HG02973 (cell line): ENCODE results near the gene CYBC1.
"Not testable (repeated sequence)": the region's sequence is repeated elsewhere in the genome, so short reads cannot be mapped to it uniquely, and the experiment has no call there.

Source experiments
- ATAC-seq: cut with Tn5 transposase; IDR thresholded peaks from one replicate; pipeline ENCODE4 v1.9.1; 2021; ENCODE audit warnings: moderate library complexity; ENCODE audit not compliant: unreplicated experiment

The CYBC1 gene

DNA sequence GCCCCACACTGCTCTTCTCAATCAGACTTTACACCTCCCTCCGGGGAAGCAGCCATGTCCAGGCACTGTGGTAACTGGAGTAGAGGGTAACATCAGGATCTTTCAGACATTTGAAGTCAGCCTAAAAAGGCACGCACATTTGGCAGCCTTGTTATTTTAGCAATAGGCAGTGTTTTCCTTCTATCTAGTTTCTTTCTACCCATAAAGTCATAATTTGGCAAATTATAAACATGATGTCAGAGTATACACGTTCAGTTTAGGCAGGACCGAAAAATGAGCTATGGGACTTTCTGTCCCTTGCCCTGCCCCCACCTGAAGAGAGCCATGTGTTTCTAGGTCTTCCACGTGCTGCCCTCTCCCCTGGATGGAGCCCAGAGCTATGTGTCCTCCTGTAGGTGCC, 29.1 kb upstream of the CYBC1 start:
- no peak for ATAC-seq

DNA sequence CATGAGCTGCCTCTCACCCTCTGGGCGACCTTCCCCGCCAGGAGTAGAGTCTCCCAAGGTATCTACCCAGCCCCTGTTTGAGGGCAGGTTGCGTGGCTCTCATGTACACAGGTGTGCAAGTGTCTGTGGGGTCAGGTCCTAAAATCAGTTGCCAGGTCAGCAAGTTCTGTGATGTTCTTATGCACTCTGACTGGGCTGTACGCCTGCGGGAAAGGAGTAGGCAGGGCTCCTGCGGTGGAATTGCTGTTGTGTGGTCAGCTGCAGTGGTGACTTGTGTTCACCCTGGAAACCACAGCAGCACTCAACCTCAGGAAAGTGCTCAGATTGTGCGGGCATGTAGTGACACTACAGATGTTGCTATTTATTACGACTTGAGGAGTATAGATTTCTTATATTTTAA, 27.4 kb upstream of the CYBC1 start:
- no peak for ATAC-seq

DNA sequence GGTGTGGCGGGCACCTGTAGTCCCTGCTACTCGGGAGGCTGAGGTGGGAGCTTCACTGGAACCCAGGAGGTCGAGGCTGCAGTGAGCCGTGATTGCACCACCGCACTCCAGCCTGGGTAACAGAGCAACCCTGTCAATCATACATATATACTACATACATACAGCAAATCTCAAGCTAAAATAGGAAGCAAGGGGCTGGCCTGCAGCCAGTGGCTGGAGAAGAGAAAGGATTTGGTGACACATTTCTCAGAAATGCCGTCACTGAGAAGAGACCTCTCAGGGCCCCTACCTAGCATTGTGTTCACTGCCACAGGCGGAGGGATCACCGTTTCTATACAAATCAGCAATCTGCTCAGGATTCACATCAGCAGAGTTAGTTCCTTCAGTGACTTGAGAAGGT, 24.9 kb upstream of the CYBC1 start:
- ATAC-seq, result no peak

DNA sequence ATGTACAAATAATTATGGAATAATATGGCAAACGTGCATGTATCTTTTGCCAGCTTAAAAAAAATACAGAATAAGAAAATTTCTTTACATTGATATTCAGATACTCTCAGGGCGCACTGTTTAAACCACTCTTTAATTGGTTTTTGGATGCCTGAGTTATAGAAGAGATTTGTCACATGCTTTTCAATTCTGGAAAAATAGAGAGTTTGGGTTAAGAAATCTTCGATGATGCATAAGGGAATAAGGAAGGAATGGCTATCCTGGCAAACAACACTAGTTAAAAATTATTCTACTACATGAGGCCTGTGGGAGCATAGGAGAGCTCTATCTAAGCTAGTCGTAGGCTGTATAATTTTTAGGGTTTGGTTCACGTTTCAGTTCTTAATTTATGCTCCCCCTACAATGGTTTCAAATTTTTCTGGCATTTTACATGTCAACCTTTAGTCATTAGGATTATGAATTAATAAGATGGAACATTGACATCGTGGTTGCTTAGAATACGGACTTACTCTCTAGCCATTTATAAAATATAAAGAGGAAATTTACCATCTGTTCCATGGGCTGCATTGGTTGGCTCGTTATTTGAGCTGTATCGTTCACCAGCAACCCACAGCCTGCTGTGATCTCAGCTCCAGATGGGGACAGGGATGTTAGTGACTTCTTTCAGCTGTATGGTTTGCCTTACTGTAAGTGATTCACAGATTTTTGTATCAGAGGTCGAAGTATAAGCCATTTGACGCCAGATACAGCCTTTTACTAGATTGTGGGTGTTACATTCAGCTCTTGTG, 23.9 kb upstream of the CYBC1 start:
- ATAC-seq, result no peak

DNA sequence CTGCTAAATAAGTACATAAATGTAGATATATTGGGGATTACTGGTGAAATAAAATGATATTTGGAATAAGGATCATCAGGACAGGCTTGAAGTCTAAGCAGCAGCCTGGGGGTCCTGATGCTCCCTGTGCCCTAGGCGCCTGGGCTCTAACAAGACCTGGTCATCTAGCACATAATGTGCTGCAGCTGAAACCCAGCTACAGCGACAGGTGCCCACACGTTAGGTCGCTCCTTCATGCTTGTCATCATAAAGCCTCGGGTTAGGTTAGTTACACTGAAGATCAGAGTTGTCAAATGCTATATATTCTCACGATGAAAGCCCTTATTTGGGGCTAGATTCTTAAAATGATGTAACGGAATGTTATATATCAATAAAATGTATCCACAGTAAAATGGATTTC, 19.5 kb upstream of the CYBC1 start:
- ATAC-seq, result no peak

DNA sequence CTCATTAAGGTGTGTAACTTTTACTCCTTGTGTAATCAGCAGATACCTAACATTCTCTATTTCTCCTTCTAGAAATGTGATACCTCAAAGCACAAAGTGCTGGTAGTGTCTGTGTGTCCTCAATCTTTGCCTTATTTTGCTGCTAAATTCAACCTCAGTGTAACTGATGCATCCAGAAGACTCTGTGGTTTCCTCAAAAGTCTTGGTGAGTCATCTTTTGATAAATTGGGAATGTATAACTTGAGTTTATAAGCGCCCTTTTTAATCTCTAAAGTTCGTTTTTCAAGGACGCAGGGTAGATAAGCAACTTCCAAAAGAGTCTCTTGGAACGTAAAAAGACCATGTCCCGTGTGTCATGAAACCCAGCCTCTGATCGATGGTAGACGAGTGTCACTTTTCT, 18.1 kb upstream of the CYBC1 start:
- no peak for ATAC-seq

DNA sequence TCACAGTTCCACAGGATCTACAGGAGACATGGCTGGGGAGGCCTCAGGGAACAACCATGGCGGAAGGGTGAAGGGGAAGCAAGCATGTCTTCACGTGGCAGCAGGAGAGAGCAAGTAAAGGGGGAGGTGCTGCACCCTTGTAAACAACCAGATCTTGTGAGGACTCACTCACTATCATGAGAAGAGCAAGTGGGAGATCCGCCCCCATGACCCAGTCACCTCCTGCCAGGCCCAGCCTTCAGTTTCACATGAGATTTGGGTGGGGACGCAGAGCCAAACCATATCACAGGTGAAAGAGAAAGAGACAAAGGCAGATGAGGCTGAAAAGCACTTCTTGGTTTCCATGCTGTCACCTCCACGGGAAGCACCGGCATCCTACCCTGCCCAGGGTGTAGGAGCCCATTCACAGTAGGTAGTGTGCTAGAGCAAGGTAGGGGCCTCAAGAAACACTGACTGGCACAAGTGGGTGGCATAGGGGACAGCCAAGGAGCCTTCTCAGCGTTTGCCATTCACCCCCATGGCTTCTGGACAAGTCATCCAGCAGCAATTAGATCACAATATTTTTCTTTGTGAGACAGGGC, 14.6 kb upstream of the CYBC1 start:
- ATAC-seq, result no peak

DNA sequence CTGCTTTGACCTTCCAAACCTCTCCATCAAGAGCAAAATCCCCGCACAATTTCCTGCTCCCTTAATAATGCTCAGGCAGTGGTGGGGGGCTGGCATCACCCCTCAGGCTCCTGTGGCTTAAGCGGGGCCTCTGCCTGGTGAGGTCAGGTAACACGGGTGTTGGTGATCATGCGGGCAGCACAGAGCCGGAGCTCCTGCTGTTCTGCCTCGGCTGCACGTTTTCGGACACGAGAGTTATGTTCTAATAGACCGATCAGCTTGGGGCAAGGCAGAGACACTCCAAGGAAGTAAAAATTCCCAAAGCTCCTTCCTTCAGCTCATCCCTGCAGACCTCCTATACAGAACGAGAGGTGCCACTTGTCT, 14.0 kb upstream of the CYBC1 start:
- ATAC-seq, result no peak

DNA sequence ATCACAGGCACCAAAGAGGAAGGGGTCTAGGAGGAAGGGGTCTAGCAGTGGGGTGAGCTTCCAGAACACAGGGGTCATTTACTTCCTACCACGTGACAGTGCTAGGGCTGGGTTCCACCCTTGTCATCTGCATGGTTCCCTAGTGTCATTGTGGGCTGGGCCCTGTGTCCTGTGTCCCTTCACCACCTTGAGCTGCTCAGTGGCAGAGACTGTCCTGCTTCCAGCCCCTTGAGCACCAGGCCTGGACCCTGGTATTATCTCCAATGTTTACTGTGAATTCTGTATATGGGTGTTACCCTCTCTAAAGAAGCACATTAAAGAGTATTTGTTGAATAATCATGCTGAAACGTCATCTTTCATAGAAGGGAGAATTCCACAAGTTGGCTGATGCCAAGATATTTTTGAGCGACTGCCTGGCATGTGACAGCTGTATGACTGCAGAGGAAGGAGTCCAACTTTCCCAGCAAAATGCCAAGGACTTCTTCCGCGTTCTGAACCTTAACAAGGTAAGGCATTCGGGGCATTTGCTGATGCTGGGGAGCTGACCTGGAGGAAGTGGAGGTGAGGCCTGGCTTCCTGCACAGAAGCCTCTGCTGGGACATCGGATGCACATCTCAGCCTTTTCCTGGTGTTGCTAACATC, 13.5 kb upstream of the CYBC1 start:
- ATAC-seq, result no peak

DNA sequence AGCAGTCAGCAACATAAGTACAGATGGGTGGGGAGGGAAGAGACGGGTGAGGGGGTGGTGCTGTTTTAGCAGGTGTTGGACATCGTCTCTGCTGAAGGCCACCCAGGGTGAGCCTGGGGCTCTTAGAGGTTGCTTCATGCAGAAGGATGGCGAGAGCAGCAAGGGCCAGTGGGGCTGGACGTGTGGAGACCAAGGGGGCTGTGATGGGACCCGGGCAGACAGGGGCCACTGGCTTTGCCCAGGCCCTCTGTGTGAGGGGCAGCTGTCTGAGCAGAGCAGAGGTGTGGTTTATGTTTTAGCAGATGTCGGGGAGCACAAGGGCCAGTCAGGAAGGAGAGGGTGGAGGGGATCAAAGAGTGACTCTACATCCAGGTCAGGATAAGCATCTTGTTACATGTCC, 12.8 kb upstream of the CYBC1 start:
- ATAC-seq, result no peak

DNA sequence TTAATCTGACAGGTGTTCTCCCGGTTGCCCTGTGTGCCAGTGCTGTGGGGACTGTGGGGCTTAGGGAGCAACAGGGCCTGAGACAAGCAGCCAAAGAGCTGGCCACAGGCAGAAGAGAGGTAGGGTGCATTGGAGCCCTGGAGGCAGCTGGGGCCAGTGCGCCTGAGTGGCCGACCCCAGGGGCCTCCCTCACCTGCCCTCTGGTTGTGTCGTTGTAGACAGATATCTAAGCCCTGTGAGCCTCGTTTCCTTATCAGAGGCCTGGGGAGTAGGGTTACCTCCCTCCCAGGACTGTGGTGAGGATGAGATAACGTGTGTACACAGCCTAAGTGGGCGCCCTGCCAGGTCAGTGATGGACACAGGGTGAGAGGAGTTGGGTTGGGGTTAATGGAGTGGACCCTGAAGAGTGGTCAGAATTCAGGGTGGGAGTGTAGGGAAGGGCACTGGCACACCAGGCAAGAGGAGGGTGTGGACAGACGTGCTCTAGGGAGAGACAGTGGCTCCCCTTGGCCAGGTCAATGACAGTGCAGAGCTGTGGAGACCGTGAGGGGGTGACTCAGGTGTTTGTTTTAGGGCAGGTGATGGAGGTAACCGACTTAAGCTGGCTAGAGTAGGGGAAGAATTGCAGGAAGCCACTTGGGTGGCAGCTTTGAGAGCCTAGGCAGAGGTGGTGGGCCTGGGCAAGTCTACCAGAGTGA, 11.4 kb upstream of the CYBC1 start:
- ATAC-seq, result no peak

DNA sequence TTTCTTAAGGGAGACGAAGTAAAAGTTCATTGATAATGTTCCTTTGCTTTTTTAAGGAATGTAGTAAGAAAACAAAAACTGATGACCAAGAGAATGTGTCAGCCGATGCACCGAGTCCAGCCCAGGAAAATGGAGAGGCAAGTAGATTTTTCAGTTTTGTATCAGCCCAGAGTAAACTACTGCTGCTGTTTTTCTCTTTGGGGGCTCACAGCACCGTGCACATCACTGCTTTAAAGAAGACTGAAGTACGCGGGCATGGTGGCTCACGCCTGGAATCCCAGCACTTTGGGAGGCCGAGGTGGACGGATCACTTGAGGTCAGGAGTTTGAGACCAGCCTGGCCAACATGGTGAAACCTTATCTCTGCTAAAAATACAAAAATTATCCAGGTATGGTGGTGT, 9.4 kb upstream of the CYBC1 start:
- ATAC-seq, result not testable (repeated sequence)

DNA sequence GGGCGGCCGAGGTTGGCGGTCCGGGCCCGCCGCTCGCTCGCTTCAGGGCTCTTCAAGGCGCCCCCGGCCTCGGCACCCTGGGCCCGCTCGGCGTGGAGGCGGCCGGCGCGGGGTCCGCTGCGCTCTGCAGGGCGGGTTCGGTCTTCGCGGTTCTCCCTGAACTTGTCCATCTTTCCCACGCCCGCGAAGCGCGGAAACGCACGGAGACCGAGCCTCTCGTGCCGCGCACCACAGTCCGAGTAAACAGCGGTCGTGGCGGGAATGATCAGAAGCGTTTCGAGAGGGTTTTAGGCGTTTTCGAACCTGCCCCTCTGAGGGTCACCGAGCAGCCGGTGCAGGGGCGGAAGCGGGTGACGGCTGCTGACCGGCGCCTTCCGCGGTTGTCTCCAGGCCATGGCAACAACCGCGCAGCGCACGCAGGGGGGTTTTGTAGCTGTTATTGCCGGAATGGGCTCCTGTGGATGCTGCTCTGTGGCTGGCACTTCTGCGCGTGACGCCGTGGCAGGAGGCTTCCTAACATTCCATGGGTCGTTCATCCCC, 8.4 kb upstream of the CYBC1 start:
- peak; percentile 1 for ATAC-seq

DNA sequence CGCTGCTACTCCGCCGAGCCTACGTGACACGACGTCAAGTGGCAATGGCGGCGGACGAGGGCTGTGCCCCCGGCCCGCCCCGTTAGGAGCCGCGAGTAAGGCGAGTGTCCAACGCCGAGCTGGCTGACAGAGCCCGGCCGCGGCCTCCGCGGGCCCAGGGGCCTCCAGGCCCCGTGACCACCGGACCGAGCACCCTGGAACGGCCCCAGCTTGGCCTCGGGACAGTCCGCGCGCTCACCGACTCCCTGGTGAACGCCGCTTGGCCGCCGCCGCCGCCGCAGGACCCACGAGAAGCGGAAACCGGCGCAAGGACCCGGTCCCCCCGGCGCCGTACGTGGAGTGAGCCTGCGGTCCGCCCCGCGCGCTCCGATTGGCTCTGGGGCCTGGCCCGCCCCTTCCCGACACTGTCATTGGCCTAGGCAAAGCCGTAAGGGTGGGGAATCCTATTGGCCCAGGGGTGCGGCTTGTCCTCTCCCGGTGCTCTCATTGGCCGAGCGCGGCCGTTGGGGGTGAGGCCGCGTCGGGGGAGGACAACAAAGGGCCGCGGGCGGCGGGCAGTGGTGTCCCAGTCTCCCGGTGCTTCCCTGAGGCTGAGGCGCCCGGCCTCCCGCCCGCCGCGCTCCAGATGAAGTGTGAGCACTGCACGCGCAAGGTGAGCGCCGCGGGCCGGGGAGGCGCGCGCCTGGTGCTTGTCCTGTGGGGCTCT, 7.8 kb upstream of the CYBC1 start, which contains the start of gene NARF:
Gene NARF, plus strand, starts transcription at position 563 of the 706 bp plus-strand sequence. Its CDS starts 63 bp downstream, at position 626.
- peak; percentile 91 for ATAC-seq

DNA sequence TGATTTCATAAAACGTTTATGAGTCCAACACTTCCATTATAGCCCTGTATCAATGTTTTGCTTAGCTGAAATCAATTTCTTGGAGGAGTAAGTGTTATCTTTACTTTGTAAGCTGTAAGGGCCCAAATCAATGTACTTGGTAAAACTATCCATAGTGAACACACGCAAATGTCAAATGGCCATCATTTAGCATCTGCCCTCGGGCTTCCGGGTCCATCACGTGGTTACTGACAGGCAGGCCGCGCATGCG, 7.3 kb upstream of the CYBC1 start:
- ATAC-seq, result no peak

DNA sequence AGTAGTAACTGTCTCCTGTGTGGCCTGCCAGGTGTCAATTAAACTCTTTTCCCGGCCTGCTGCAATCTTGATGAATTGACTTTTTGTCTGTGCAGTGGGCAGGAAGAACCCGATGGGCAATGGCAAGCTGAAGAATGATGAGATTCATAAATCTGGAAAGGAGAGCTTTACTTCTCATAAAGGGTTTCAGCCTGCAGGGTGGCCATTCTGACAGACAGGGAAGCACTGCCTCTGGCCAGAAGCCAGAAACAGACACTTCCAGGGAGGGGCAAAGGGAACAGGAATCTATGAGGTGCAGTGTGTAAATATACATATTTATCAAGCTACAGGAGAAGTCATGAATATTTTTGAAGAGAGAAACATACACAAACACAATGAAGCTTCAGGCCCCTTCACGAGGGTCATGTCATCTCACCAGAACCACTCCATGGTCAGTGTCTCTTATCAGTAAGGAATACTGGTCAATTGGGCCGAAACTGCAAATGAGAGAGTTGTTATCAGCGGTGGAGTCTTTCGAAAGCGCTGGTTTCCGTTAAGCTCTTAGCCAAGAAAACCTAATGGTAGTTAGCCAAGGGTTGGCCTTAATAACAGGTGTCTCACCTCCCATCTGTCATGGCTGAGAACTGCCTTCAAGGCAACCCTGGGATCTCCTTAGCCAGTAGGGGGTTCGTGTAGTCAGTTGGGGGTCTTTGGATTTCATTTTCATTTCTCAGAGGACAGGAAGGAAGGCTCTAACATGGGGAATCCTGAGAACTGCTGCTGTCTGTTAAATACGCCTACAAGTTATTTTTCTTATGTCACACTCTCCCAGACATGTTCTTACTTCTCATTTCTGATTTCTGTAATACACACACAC, 6.7 kb upstream of the CYBC1 start:
- ATAC-seq, result no peak

DNA sequence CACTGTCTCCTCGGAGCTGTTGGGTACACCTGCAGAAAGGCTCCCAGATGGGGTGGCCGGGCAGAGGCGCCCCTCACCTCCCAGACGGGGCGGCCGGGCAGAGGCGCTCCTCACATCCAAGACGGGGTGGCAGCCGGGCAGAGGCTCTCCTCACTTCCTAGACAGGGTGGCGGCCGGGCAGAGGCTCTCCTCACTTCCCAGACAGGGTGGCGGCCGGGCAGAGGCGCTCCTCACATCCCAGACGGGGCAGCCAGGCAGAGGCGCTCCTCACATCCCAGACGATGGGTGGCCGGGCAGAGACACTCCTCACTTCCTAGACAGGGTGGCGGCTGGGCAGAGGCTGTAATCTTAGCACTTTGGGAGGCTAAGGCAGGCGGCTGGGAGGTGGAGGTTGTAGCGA, 3.2 kb upstream of the CYBC1 start:
- ATAC-seq, result not testable (repeated sequence)

DNA sequence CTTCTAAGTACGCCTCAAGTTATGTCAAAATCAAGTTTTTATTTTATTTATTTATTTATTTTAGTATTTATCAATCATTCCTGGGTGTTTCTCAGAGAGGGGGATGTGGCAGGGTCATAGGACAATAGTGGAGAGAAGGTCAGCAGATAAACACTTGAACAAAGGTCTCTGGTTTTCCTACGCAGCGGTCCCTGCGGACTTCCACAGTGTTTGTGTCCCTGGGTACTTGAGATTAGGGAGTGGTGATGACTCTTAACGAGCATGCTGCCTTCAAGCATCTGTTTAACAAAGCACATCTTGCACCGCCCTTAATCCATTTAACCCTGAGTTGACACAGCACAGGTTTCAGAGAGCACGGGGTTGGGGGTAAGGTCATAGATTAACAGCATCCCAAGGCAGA, 2.6 kb upstream of the CYBC1 start:
- ATAC-seq, result not testable (repeated sequence)

DNA sequence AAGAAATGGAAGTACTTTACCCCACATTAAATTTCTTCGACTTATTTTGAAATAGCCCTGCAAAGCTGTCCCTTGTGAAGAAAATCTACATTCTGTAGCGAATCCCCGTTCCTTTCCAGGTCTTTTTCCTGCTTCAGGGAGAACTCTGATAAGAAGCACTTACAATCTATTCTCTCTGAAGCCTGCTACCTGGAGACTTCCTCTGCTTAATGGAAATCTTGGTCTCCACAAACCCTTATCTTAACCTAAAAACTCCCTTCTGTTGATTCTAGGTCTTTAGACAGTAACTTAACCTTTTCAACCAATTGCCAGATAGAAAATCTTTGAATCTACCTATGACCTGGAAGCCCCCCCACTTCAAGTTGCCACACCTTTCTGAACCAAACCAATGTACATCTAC, 1.6 kb upstream of the CYBC1 start:
- ATAC-seq, result no peak

DNA sequence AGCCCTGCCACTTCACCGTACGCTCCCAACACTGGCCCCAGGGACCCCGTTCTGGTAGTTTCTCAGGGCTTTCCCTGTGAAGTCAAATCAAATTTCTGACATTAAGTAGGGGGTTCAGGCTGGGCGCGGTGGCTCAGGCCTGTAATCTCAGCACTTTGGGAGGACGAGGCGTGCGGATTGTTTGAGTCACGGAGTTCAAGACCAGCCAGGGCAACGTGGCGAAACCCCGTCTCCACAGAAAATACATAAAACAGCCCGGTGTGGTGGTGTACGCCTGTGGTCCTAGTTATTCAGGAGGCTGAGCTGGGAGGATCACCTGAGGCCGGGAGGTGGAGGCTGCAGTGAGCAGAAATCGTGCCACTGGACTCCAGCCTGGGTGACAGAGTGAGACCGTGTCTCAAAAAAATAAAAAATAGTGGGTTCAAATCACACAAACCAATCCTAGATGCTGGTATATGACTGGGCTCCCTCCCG, 632 bp downstream of the CYBC1 start:
- ATAC-seq, result peak; percentile 10
